LNCaP clone FGC (cell line): ENCODE results near the gene KANK4.
"Not testable (repeated sequence)": the region's sequence is repeated elsewhere in the genome, so short reads cannot be mapped to it uniquely, and the experiment has no call there.

ENCODE experiments used
- DNase-seq: peaks from one replicate; pipeline ENCODE4 v3.0.0-alpha.2; 2011; ENCODE audit warnings: low read depth
- H3K4me3 ChIP-seq: 2 replicates; pipeline ENCODE4 v1.5.1; 2011; ENCODE audit warnings: mild to moderate bottlenecking, low read depth, low read length, control low read depth
- CTCF ChIP-seq: IDR thresholded peaks from 2 replicates; pipeline ENCODE4 v1.5.1; 2012; ENCODE audit warnings: mild to moderate bottlenecking; ENCODE audit not compliant: control insufficient read depth, insufficient read depth; ENCODE audit errors: extremely low read depth

KANK4 gene

GRCh38 chr1:62227496-62227895 is 91.7 kb downstream of the KANK4 start:
- no peak overlapping the region for H3K4me3 ChIP-seq
- DNase-seq = no peak
- TF ChIP-seq CTCF = no peak

GRCh38 chr1:62224182-62224581 is 95.1 kb downstream of the KANK4 start:
- DNase-seq = no peak
- no peak overlapping the region for H3K4me3 ChIP-seq
- TF ChIP-seq CTCF = no peak

GRCh38 chr1:62222321-62222720 is 96.9 kb downstream of the KANK4 start:
- TF ChIP-seq CTCF = no peak
- no peak overlapping the region for H3K4me3 ChIP-seq
- no peak for DNase-seq

GRCh38 chr1:62221171-62221570 is 98.1 kb downstream of the KANK4 start:
- H3K4me3 ChIP-seq = no peak overlapping the region
- DNase-seq = no peak
- TF ChIP-seq CTCF = no peak

GRCh38 chr1:62220456-62220855 is 98.8 kb downstream of the KANK4 start:
- not testable (repeated sequence) for DNase-seq, H3K4me3 ChIP-seq

GRCh38 chr1:62218604-62219003 is 100.6 kb downstream of the KANK4 start:
- no peak for DNase-seq
- TF ChIP-seq CTCF = no peak

GRCh38 chr1:62213075-62213914 is 105.9 kb downstream of the KANK4 start:
- no peak for DNase-seq
- no peak for TF ChIP-seq CTCF

More at GRCh38 chr1:62218604-62219003, 100.6 kb downstream of the KANK4 start:
- no peak overlapping the region for H3K4me3 ChIP-seq

More at GRCh38 chr1:62213075-62213914, 105.9 kb downstream of the KANK4 start:
- H3K4me3 ChIP-seq = no peak overlapping the region
